HepG2 (cell line): ENCODE results near the gene TOB1. TPM values are rescaled to one million over a fixed set of nuclear protein-coding genes. Genes with fewer than 3 reads are reported as not detected.
A peak's percentile ranks its signal among the peaks of the same experiment; 100 is the strongest.

ENCODE experiments used
- CENPX ChIP-seq: sonication (generic); formaldehyde crosslinking; IDR thresholded peaks from 2 replicates; pipeline ENCODE4 v1.9.0; 2021; ENCODE audit warnings: mild to moderate bottlenecking, missing genetic modification reagents, moderate library complexity
- FOXA1 ChIP-seq, 2 experiments: fragments of 450-650 bp in 1 of 2; sonication (generic) in 1 of 2; formaldehyde crosslinking in 1 of 2; IDR thresholded peaks; 2 replicates each; pipeline versions ENCODE4 v1.4.0 to v1.6.1; 2016 to 2020; ENCODE audit warnings: missing genetic modification reagents in 1 of 2
- LBX2 ChIP-seq: sonication (generic); formaldehyde crosslinking; IDR thresholded peaks from 2 replicates; pipeline ENCODE4 v1.5.0; 2020; ENCODE audit warnings: missing genetic modification reagents, mild to moderate bottlenecking, borderline replicate concordance
- NR2F6 ChIP-seq, 2 experiments: IDR thresholded peaks; 2 replicates each; pipeline ENCODE4 v1.6.1; 2016; ENCODE audit warnings: antibody characterized with exemption in 1 of 2, mild to moderate bottlenecking in 1 of 2
- PRDM10 ChIP-seq: sonication (generic); formaldehyde crosslinking; IDR thresholded peaks from 2 replicates; pipeline ENCODE4 v1.4.0; 2020; ENCODE audit warnings: low read depth, missing genetic modification reagents
- RFX3 ChIP-seq: IDR thresholded peaks from 2 replicates; pipeline ENCODE4 v1.6.1; 2016; ENCODE audit warnings: missing biosample characterization, missing genetic modification reagents
- SIX4 ChIP-seq: sonication (generic); formaldehyde crosslinking; IDR thresholded peaks from 2 replicates; pipeline ENCODE4 v1.4.0; 2020; ENCODE audit warnings: missing genetic modification reagents
- SSRP1 ChIP-seq: IDR thresholded peaks from 2 replicates; pipeline ENCODE4 v1.6.1; 2016; ENCODE audit warnings: control low read depth
- TBX2 ChIP-seq: sonication (generic); formaldehyde crosslinking; IDR thresholded peaks from 2 replicates; pipeline ENCODE4 v1.5.0; 2020; ENCODE audit warnings: missing genetic modification reagents, mild to moderate bottlenecking, borderline replicate concordance
- ZFP41 ChIP-seq: sonication (generic); formaldehyde crosslinking; IDR thresholded peaks from 2 replicates; pipeline ENCODE4 v1.4.0; 2020; ENCODE audit warnings: mild to moderate bottlenecking, missing genetic modification reagents, borderline replicate concordance
- ZNF556 ChIP-seq: sonication (generic); formaldehyde crosslinking; IDR thresholded peaks from 2 replicates; pipeline ENCODE4 v1.4.0; 2020; ENCODE audit warnings: mild to moderate bottlenecking, missing genetic modification reagents, borderline replicate concordance
- ZNF816 ChIP-seq: sonication (generic); formaldehyde crosslinking; IDR thresholded peaks from 2 replicates; pipeline ENCODE4 v1.8.0; 2022; ENCODE audit warnings: missing genetic modification reagents, mild to moderate bottlenecking, borderline replicate concordance
- ZSCAN12 ChIP-seq: sonication (generic); formaldehyde crosslinking; IDR thresholded peaks from 2 replicates; pipeline ENCODE4 v1.9.0; 2021; ENCODE audit warnings: mild to moderate bottlenecking, missing genetic modification reagents
- polyA plus RNA-seq, 8 experiments: library from polyadenylated mRNA; depleted of rRNA in 3 of 8; stranded (reverse) in 7 of 8; unstranded in 1 of 8; fragments of >200 nt; fragmentation: Illumina TruSeq in 4 of 8; extraction: Trizol in 4 of 8; gene quantifications; 2 replicates each; pipeline versions ENCODE4 v1.2.1 to v1.2.3, GENCODE V29; 2011 to 2016; ENCODE audit warnings: low read depth in 4 of 8, missing spikeins in 1 of 8, mixed read lengths in 1 of 8; ENCODE audit not compliant: insufficient read depth in 1 of 8
- total RNA-seq, 5 experiments: library from RNA; depleted of rRNA; stranded (reverse); fragments of >200 nt; fragmentation: Illumina TruSeq; extraction: Trizol; gene quantifications; 2 replicates each; pipeline ENCODE4 v1.2.3, GENCODE V29; 2016; ENCODE audit warnings: low read depth in 1 of 5
- TF ChIP-seq, protein P1 (sequence below): sonication (generic); formaldehyde crosslinking; IDR thresholded peaks from 2 replicates; pipeline ENCODE4 v1.4.0; 2020; ENCODE audit warnings: missing genetic modification reagents
- TF ChIP-seq, protein P2 (sequence below): sonication (generic); formaldehyde crosslinking; IDR thresholded peaks from 2 replicates; pipeline ENCODE4 v1.4.0; 2020; ENCODE audit warnings: mild to moderate bottlenecking, low read depth, missing genetic modification reagents
- TF ChIP-seq, protein P3 (sequence below): sonication (generic); formaldehyde crosslinking; IDR thresholded peaks from 2 replicates; pipeline ENCODE4 v1.4.0; 2020; ENCODE audit warnings: missing genetic modification reagents, borderline replicate concordance

Gene TOB1
- total and polyA plus RNA-seq, 2 of the 13 experiments (the other 11 are each of a cell fraction or from before 2014, with no cell fraction given): 21.9 to 57.7 TPM

GRCh38 chr17:50867363-50868139 lies 1.4 kb upstream of the TOB1 start (continued):
- TF ChIP-seq, protein P1, sequence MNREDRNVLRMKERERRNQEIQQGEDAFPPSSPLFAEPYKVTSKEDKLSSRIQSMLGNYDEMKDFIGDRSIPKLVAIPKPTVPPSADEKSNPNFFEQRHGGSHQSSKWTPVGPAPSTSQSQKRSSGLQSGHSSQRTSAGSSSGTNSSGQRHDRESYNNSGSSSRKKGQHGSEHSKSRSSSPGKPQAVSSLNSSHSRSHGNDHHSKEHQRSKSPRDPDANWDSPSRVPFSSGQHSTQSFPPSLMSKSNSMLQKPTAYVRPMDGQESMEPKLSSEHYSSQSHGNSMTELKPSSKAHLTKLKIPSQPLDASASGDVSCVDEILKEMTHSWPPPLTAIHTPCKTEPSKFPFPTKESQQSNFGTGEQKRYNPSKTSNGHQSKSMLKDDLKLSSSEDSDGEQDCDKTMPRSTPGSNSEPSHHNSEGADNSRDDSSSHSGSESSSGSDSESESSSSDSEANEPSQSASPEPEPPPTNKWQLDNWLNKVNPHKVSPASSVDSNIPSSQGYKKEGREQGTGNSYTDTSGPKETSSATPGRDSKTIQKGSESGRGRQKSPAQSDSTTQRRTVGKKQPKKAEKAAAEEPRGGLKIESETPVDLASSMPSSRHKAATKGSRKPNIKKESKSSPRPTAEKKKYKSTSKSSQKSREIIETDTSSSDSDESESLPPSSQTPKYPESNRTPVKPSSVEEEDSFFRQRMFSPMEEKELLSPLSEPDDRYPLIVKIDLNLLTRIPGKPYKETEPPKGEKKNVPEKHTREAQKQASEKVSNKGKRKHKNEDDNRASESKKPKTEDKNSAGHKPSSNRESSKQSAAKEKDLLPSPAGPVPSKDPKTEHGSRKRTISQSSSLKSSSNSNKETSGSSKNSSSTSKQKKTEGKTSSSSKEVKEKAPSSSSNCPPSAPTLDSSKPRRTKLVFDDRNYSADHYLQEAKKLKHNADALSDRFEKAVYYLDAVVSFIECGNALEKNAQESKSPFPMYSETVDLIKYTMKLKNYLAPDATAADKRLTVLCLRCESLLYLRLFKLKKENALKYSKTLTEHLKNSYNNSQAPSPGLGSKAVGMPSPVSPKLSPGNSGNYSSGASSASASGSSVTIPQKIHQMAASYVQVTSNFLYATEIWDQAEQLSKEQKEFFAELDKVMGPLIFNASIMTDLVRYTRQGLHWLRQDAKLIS (CRISPR knock-in tag): no peak
- TF ChIP-seq, protein P2, sequence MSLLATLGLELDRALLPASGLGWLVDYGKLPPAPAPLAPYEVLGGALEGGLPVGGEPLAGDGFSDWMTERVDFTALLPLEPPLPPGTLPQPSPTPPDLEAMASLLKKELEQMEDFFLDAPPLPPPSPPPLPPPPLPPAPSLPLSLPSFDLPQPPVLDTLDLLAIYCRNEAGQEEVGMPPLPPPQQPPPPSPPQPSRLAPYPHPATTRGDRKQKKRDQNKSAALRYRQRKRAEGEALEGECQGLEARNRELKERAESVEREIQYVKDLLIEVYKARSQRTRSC (CRISPR knock-in tag): no peak; the same call in 1 of the 2 replicates
- peak; percentile 72; the same call in 1 of the 2 replicates for TF ChIP-seq ZNF556 (CRISPR knock-in tag)
- TF ChIP-seq CENPX: no peak
- no peak for TF ChIP-seq ZFP41 (CRISPR knock-in tag)
- TF ChIP-seq NR2F6 (IDR thresholded peaks at IDR 0.05): no peak; the same call in 1 of the 2 replicates
- TF ChIP-seq NR2F6 (CRISPR knock-in tag; IDR thresholded peaks at IDR 0.05): peak; percentile 63
- TF ChIP-seq RFX3 (CRISPR knock-in tag): peak; percentile 75
- TF ChIP-seq, protein P3, sequence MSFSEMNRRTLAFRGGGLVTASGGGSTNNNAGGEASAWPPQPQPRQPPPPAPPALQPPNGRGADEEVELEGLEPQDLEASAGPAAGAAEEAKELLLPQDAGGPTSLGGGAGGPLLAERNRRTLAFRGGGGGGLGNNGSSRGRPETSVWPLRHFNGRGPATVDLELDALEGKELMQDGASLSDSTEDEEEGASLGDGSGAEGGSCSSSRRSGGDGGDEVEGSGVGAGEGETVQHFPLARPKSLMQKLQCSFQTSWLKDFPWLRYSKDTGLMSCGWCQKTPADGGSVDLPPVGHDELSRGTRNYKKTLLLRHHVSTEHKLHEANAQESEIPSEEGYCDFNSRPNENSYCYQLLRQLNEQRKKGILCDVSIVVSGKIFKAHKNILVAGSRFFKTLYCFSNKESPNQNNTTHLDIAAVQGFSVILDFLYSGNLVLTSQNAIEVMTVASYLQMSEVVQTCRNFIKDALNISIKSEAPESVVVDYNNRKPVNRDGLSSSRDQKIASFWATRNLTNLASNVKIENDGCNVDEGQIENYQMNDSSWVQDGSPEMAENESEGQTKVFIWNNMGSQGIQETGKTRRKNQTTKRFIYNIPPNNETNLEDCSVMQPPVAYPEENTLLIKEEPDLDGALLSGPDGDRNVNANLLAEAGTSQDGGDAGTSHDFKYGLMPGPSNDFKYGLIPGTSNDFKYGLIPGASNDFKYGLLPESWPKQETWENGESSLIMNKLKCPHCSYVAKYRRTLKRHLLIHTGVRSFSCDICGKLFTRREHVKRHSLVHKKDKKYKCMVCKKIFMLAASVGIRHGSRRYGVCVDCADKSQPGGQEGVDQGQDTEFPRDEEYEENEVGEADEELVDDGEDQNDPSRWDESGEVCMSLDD (CRISPR knock-in tag): peak; percentile 68; the same call in 1 of the 2 replicates
- TF ChIP-seq ZSCAN12 (CRISPR knock-in tag): no peak
- TF ChIP-seq ZNF816 (CRISPR knock-in tag): peak; percentile 89; the same call in 1 of the 2 replicates
- TF ChIP-seq SIX4 (CRISPR knock-in tag): 0 out of 2 replicates have a peak, but pooled peaks have one; percentile 48
- TF ChIP-seq FOXA1 (IDR thresholded peaks at IDR 0.05): no peak
- TF ChIP-seq FOXA1 (CRISPR knock-in tag; IDR thresholded peaks at IDR 0.05): peak; percentile 38; the same call in 1 of the 2 replicates
- TF ChIP-seq SSRP1 (CRISPR knock-in tag): no peak
- TF ChIP-seq PRDM10: peak; percentile 97
- TF ChIP-seq TBX2 (CRISPR knock-in tag): peak; percentile 60
- TF ChIP-seq LBX2 (CRISPR knock-in tag): peak; percentile 27; the same call in 1 of the 2 replicates
